Stimulated activated CD4-positive, alpha-beta T cell treated with anti-CD3 and anti-CD28 coated beads, Interleukin-15, amount 100 ng/mL, for 48 hours (primary cell): ENCODE data around the gene EYA2.
"Not testable (repeated sequence)": the region's sequence is repeated elsewhere in the genome, so short reads cannot be mapped to it uniquely, and the experiment has no call there.

ENCODE experiments used
- DNase-seq, 2 donors: peaks; one replicate each; pipeline ENCODE4 v3.0.0-alpha.2; 2020; ENCODE audit warnings: low read depth in 2 of 2

EYA2 gene

DNA sequence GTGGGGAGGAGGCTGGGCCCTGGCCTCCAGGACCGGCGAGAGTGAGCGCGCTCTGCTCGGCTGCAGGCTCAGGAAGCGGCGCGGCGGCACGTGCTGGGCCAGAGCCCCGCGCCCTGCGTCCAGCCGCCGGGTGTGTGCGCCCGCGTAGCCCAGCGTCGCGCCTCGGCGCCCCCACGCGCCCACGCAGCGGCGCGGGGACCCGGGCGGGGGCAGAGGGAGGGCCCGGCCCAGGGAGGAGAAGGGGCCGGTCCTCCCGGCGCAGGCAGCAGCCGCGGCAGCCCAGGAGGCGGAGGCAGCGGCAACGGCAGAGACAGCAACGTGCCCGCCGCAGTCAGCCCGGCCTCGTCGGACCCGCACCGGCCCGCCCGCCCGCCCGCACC lies at the start of gene EYA2:
Gene EYA2, plus strand, starts transcription at position 265 of the 380 bp plus-strand sequence. CDS start 95,168 bp downstream, outside the sequence.
- no peak for DNase-seq

DNA sequence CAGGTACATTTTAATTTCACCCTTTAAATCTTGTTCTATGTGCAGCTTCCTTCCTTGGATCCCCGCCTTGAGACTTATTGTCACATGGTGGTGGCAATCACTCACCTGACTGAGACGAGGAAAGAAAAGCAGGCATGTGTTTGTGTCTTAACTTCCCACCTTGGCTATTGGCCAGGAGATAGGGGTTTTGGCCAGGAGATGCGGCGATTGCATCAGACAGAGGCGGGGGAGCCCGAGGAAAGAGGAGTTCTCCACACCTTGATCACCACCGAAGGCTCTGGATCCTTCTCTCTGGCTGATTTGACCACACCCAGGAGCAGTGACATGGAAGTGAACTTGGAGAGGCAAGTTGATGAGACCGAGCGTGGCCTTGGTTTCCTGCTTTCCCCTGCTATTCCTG lies 49.7 kb upstream of the EYA2 start:
- DNase-seq = no peak

DNA sequence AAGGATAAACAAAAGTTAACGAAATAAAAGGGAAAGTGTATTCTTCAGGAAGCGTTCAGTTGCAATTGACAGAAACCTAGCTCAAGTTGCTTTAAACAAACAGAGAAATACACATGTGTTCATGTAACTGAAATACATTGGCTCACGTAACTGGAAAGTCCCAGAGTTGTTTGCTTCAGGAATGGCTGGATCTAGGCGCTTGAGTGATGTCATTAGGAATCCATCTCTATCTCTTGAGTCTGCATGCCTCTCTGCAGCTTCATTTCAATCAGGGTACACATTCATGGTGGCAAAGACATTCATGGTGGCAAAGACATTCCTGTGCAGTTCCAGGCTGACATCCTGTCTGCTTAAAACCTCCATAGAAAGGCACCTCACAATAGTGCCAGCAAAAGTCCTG lies 45.4 kb upstream of the EYA2 start:
- no peak for DNase-seq

- no peak for DNase-seq
Measured at GRCh38 chr20:46849751-46850150, 44.9 kb upstream of the EYA2 start.

DNA sequence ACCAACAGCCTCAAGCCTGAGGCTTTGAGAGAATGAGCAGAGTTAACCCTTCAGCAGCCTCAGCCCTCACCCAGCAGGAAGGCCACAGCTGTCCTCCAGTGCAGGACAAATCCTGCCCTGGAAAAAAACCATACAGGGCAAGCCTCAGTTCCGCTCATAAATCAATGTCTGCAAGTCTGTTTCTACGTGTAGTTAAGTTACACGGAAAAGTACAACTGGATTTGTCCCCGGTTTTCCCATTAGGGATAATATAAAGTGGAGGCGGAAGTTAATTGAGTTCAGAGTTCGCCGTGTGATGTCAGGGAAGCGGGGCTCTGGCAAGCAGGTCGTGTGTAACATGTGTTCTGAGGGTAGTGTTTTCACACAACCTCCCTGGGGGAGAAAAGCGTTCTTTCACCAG lies 44.2 kb upstream of the EYA2 start:
- no peak for DNase-seq

- no peak for DNase-seq
Measured at GRCh38 chr20:46850896-46851295, 43.7 kb upstream of the EYA2 start.

DNA sequence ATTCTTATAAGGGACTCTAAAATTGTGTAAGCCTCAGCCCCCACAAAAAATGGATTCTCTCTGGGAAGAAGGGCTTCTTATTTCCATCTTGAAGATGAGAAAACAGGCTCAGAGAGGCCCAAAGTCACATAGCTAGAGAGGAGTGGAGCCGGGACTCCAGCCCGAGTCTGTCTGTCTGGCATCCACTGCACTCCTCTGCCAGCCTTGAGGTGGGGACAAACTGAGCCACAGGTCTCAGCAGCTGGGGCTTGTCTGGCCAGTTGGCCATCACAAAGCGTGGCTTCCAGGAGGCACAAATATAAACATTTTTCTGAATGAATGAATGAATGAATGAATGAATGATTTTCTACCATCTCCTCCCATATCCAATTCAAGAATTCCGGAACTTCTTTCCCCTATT lies 42.9 kb upstream of the EYA2 start:
- no peak for DNase-seq

DNA sequence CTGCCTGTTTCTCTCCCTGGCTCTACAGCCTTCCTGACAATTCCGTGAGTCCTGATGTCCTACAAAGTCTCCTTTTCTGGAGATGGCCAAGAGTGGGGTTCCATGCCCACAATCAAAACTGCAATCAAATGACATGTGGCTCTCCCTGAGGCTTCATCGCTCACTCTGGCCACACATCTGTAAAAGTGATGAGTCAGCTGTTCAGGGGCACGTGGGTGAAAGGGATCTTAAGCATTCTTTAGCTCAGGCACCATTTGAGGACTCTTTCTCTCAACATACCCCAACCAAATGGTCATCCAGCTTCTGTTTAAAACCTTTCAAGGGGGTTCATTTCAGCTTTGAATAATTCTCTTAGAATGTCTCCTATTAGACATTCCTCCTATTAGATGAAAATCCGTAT lies 42.3 kb upstream of the EYA2 start:
- no peak for DNase-seq

DNA sequence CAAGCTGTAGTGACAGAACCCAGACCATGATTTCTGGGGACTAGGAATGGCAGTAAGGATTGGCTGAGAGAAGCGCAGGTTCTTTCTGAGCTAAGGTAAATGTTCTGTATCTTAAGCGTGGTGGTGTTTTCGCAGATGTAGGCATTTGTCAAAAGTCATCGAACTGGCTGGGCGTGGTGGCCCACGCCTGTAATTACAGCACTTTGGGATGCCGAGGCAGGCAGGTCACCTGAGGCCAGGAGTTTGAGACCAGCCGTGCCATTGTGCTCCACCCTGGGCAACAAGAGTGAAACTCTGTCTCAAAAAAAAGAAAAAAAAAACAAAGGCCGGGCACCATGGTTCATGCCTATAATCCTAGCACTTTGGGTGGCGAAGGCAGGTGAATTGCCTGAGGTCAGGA lies 40.7 kb upstream of the EYA2 start:
- no peak for DNase-seq

- DNase-seq = no peak
Measured at GRCh38 chr20:46857061-46857831, 37.4 kb upstream of the EYA2 start.

DNA sequence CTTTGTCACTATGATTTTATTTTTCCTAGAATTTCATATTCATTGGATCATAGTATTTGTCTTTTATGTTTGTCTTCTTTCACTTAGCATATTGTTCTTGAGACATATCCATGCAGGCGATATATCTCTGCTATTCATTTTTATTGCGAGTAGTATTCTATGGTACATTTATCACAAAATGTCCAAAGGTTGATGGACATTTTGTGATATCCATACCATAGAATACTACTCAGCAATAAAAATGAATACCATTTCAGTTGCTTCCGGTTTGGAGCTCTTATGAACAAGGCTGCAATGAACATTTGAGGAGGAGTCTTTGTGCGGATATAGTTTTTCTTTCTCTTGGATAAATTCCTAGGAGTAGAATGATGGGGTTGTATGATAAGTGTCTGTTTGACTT lies 28.8 kb upstream of the EYA2 start:
- no peak for DNase-seq

- no peak for DNase-seq
Measured at GRCh38 chr20:46870041-46870440, 24.6 kb upstream of the EYA2 start.

GRCh38 chr20:46872328-46873211 lies 22.1 kb upstream of the EYA2 start:
- no peak for DNase-seq

DNA sequence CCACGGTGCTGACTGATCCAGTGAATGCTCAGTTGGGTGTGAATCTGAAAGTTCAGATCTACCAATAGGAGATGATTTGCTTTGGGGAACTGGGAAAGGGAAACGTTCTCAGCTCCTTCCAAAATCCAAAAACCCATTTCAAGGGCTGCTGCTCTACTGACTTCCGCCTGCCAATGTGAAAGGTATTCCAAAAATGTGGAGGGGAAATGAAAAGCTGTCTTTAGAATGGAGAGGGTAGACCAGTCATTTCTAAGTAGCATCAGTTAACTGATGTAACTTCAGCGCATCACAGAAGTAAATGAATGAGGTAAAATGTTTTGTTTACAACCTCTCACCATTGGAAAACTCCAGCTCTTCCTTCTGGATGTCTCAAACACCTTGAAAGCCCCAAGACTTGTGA lies 19.6 kb upstream of the EYA2 start:
- DNase-seq = no peak

GRCh38 chr20:46879386-46879785 lies 15.3 kb upstream of the EYA2 start:
- DNase-seq = no peak

DNA sequence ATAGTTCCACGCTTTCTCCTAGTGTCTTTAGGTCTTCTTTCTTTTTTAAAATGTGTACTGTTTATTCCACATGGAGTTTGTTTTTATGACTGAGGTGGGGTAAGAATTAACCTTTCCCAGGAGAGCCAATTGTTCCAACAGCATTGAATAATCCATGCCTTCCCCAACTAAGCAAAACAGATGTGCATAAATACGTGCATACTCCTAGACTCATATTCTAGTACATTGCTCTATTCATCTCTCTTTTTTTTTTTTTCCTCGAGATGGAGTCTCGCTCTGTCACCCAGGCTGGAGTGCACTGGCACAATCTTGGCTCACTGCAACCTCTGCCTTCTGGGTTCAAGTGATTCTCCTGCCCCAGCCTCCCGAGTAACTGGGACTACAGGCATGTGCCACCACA lies 14.7 kb upstream of the EYA2 start:
- not testable (repeated sequence) for DNase-seq

DNA sequence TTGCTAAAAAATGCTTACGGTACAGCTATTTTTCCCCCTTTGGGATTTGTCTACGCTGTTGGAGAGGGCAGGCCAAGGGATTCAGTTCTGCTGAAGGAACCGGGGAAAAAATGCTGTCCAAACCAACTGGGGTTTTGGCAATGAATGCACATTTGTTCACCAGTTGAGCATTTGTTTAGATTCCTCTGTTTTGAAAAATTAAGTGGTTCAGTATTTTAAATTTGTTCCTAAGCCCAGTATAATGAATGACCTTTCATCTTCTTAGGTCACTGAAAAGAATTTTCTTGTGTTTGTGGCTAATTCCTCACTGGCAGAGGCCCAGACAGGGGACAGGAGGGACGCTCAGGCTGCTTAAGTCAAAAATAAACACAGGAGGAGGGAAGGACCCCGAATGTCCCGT lies 10.8 kb upstream of the EYA2 start:
- no peak for DNase-seq

DNA sequence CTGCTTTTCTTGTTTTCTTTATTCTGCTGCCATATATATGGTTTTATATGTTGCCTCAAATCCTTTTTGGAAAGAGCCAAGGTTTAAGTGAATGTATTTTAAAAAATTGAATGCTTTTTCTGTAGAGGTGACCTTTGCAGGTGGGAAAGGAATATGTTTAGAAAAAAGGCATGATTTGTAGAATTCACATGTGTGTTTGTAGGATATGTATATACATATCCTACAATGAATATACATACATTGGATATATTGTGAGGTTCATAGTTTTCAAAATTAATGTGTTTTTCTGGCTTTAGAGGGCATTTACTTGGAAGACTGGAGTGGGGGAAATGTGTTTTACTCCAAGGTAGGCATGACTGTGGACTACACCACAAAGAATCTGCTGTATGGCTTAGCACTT lies 4.0 kb upstream of the EYA2 start:
- no peak for DNase-seq

- DNase-seq = no peak
Measured at GRCh38 chr20:46893051-46893450, 1.6 kb upstream of the EYA2 start.

DNA sequence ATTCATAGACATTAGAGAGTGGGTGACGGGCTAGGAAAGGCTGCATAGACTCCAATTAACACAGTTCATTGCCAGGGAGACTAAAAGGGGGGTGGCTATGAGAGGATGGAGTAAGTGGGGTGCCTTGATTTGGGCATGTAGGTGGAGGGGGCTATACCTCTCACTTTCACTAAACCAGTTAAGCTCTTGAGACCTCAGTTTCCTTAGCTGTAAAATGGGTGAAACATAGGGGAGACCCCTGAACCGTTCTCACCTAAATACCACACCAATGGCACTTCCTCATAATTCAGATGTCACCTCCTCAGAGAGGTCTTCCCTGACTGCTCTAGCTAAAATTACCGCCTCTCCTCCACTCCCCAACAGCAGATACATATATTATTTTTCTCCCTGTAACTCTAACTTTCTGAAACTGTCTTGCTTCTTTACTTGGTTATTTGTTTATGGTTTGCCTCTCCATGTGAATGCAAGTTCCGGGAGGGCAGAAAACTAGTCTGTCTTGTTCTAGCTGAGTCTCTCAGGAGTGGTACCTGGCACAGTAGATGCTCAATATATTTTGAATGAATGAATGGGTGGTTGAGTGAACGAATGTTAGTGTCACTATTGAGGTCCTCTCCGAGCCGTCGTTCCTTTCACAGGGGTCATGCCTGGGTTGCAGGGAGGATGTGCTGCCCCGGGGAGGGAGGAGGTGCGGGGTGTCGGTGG lies 615 bp upstream of the EYA2 start:
- no peak for DNase-seq

GRCh38 chr20:46894971-46895905 lies 595 bp downstream of the EYA2 start:
- no peak for DNase-seq

DNA sequence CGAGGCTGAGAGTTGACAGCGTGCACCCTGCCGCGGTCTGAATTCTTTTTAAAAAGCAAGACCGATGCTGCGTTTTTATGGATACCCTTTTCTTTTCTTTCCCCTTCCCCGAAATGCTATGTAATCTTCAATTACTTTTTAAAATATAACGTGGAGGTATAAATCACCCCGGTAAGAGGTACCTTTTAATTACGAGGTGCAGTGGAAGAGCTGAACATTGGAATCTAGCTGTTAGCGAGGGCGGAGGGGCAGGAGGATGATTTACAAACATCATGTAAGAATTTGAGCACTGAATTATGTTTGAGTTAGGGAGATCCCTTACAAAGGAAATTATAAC lies 1.2 kb downstream of the EYA2 start:
- DNase-seq = no peak
